Dedifferentiated amniotic fluid mesenchymal stem cell (primary cell): Measurements from ENCODE around the gene CARMIL3.

Experiments used
- DNase-seq: peaks from one replicate; pipeline ENCODE4 v3.0.0-alpha.2; 2016; ENCODE audit errors: extremely low spot score

CARMIL3 gene

DNA sequence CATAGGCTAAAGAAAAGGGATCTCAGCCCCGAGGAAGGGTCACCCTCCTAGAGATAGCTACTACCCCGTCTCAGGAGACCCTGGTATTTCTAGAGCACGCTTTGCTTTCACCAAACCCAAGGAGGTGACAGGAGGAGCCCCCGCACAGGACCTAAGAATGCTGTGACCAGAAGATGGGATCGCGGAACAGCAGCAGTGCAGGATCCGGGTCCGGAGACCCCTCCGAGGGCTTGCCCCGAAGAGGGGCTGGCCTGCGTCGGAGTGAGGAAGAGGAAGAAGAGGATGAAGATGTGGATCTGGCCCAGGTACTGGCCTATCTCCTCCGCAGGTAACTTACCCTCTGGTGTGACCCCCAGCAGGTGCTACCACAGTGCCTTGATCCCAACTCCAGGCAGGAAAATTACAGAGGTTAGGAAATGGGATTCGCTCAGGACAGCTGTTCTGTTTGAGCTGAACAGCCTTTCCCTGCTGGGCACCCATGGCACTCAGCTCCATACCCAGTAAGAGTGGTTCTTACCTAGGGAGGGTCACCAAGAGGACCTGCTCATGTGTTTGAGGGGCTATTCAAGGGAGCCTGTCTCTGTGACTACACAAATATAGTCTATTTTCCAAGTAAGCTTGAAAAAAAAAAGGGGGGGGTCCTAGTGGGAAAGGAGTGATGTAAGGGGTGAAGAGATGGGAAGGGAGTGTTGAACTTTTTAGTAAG lies 63.8 kb downstream of the CARMIL3 start:
- DNase-seq, result no peak

DNA sequence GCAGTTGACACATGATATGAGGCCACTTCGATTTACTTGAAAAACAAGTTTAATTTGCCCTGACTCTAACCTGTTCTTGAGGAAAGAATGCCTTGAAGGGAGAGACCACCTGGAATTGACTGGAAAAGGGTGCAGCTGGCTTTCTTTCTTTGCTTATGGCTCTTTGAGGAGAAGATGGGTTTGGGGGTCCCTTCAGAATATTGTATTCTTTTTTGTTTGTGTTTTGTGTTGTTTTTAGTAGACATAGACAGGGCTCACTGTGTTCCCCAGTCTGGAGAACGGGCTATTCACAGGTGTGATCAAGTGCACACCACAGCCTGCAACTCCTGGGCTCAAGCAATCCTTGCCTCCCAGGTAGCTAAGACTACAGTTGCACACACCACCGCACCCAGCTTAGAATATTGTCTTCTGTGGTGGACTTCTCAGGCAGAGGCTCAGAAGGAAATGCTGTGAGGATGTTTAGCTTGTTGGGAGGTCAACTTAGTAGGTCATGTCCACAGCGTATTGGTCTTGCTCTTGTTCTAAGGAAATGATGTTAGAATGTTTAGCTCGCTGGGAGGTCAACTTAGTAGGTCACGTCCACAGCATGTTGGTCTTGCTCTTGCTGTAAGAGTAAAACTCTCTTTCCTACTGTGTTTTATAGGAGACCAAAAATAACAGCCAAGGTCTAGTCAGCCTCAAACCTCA lies 64.5 kb downstream of the CARMIL3 start:
- DNase-seq, result no peak

DNA sequence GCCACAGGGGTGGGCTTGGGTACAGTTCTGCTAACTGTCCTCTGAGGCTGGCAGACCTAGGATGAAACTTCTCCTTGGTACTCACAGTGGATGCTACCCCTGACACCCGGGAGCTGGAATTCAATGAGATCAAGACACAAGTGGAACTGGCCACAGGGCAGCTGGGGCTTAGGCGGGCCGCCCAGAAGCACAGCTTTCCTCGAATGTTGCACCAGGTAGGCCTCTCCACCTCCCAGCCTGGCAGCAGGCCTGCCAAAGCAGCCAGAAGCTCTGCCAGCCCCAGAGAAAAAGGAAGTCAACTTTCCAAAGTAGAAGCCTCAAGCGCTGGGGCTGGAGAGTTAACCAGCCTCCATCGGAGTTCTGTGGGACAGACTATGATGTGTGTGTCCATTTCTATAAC lies 65.4 kb downstream of the CARMIL3 start:
- DNase-seq, result no peak
